WTC11 (cell line): ENCODE measurements around the gene CLDN7. TPM values are rescaled to one million over a fixed set of nuclear protein-coding genes. Genes with fewer than 3 reads are reported as not detected.

Experiments used
- ATAC-seq: fragments of 200-7000 bp; cut with Tn5 transposase; 2 replicates; pipeline ENCODE4 v1.10.0; 2021; ENCODE audit warnings: mild to moderate bottlenecking, moderate library complexity
- CTCF ChIA-PET: fragments of 300-600 bp; sonication (Branson Sonifier 250); formaldehyde crosslinking; loops from one replicate; lab custom pipeline; 2021; ENCODE audit warnings: antibody characterized with exemption; lab: Charles Lee
- POLR2A ChIA-PET: fragments of 350-600 bp; sonication (Branson Sonifier 250); formaldehyde crosslinking; loops from one replicate; lab custom pipeline; 2021; ENCODE audit warnings: antibody characterized with exemption; lab: Charles Lee
- DNase-seq: peaks from one replicate; pipeline ENCODE4 v3.0.0; 2021; ENCODE audit warnings: low spot score
- H3K27ac Mint-ChIP-seq: 2 replicates; pipeline ENCODE4 v1.8.0; 2021; ENCODE audit warnings: mixed read lengths
- H3K27me3 Mint-ChIP-seq: 2 replicates; pipeline ENCODE4 v1.8.0; 2021; ENCODE audit warnings: low read depth, mild to moderate bottlenecking, moderate library complexity, mixed read lengths
- H3K36me3 Mint-ChIP-seq: 2 replicates; pipeline ENCODE4 v1.8.0; 2021; ENCODE audit warnings: mixed read lengths
- H3K4me1 Mint-ChIP-seq: 2 replicates; pipeline ENCODE4 v1.8.0; 2022; ENCODE audit warnings: mixed read lengths
- H3K4me3 Mint-ChIP-seq: 2 replicates; pipeline ENCODE4 v1.8.0; 2021; ENCODE audit warnings: mild to moderate bottlenecking, moderate library complexity, mixed read lengths
- H3K9me3 Mint-ChIP-seq: 2 replicates; pipeline ENCODE4 v1.8.0; 2021; ENCODE audit warnings: mixed read lengths
- ARID4B ChIP-seq: sonication (generic); formaldehyde crosslinking; IDR thresholded peaks from 2 replicates; pipeline ENCODE4 v1.8.0; 2023; ENCODE audit warnings: missing genetic modification reagents, mild to moderate bottlenecking, borderline replicate concordance
- CREB1 ChIP-seq: sonication (generic); formaldehyde crosslinking; IDR thresholded peaks from 2 replicates; pipeline ENCODE4 v1.8.0; 2023; ENCODE audit warnings: mild to moderate bottlenecking, missing genetic modification reagents
- CREM ChIP-seq: sonication (generic); formaldehyde crosslinking; IDR thresholded peaks from 2 replicates; pipeline ENCODE4 v1.8.1; 2022; ENCODE audit warnings: mild to moderate bottlenecking, missing genetic modification reagents, moderate library complexity
- E2F4 ChIP-seq: sonication (generic); formaldehyde crosslinking; IDR thresholded peaks from 2 replicates; pipeline ENCODE4 v1.8.1; 2022; ENCODE audit warnings: low read depth, mild to moderate bottlenecking, moderate library complexity, missing genetic modification reagents, borderline replicate concordance
- E2F5 ChIP-seq: sonication (generic); formaldehyde crosslinking; IDR thresholded peaks from 2 replicates; pipeline ENCODE4 v1.8.1; 2022; ENCODE audit warnings: mild to moderate bottlenecking, moderate library complexity, missing genetic modification reagents
- ELF4 ChIP-seq: sonication (generic); formaldehyde crosslinking; IDR thresholded peaks from 2 replicates; pipeline ENCODE4 v1.8.1; 2022; ENCODE audit warnings: low read depth, mild to moderate bottlenecking, moderate library complexity, missing genetic modification reagents
- ETV6 ChIP-seq: sonication (generic); formaldehyde crosslinking; IDR thresholded peaks from 2 replicates; pipeline ENCODE4 v1.8.1; 2022; ENCODE audit warnings: mild to moderate bottlenecking, missing genetic modification reagents
- FOXP1 ChIP-seq: sonication (generic); formaldehyde crosslinking; IDR thresholded peaks from 2 replicates; pipeline ENCODE4 v1.8.0; 2022; ENCODE audit warnings: missing genetic modification reagents, mild to moderate bottlenecking, moderate library complexity, borderline replicate concordance
- FOXP4 ChIP-seq: sonication (generic); formaldehyde crosslinking; IDR thresholded peaks from 2 replicates; pipeline ENCODE4 v1.8.0; 2022; ENCODE audit warnings: mild to moderate bottlenecking, missing genetic modification reagents
- NR2C2 ChIP-seq: sonication (generic); formaldehyde crosslinking; IDR thresholded peaks from 2 replicates; pipeline ENCODE4 v1.8.0; 2022; ENCODE audit warnings: mild to moderate bottlenecking, missing genetic modification reagents
- PRDM15 ChIP-seq: sonication (generic); formaldehyde crosslinking; IDR thresholded peaks from 2 replicates; pipeline ENCODE4 v1.8.0; 2022; ENCODE audit warnings: missing genetic modification reagents
- SP1 ChIP-seq: sonication (generic); formaldehyde crosslinking; conservative IDR thresholded peaks from 2 replicates; pipeline ENCODE4 v1.8.1; 2022; ENCODE audit warnings: missing genetic modification reagents
- TCF7 ChIP-seq: sonication (generic); formaldehyde crosslinking; IDR thresholded peaks from 2 replicates; pipeline ENCODE4 v1.8.0; 2022; ENCODE audit warnings: mild to moderate bottlenecking, low read depth, missing genetic modification reagents, moderate library complexity
- USF1 ChIP-seq: sonication (generic); formaldehyde crosslinking; IDR thresholded peaks from 2 replicates; pipeline ENCODE4 v1.8.0; 2022; ENCODE audit warnings: mild to moderate bottlenecking, missing genetic modification reagents
- total RNA-seq: library from RNA; stranded (reverse); gene quantifications from 3 replicates; pipeline ENCODE4 v1.2.3, GENCODE V29; 2021

The CLDN7 gene
- total RNA-seq, 1 experiment from 2014 or later = 136 TPM

- TF ChIP-seq E2F4 (CRISPR knock-in tag) (no peak), CREM (CRISPR knock-in tag) (no peak)
Observed at GRCh38 chr17:7282752-7283321, 20.6 kb upstream of the CLDN7 start (continued).

GRCh38 chr17:7281953-7282751 lies 19.9 kb upstream of the CLDN7 start:
- DNase-seq (peak; percentile 41), ATAC-seq (peak; percentile 1; the same call in 1 of the 2 replicates)
- POLR2A ChIA-PET = interaction anchor here (0.7 to 1.7 kb wide), 7 partner anchors 12 to 266 kb away, joined by 3 to 8 read pairs (median 4); partner anchors contain the start of gene GABARAP
- Mint-ChIP-seq H3K27me3 (peaks cover 21% of the 10 kb centered on the region), H3K36me3 (no peaks in the 10 kb centered on the region), H3K9me3 (no peaks in the 10 kb centered on the region), H3K4me1 (peaks cover 20% of the 10 kb centered on the region), H3K4me3 (peak overlapping the region; percentile 82)
- CTCF ChIA-PET = interaction anchor here (0.6 to 7.0 kb wide), 21 partner anchors 9 to 307 kb away, joined by 3 to 119 read pairs (median 10); partner anchors contain the start of genes ACAP1, GABARAP, NEURL4 and SOX15
- 0 out of 2 replicates have a peak, but pooled peaks have one; percentile 25 for TF ChIP-seq FOXP4
- no peak for TF ChIP-seq CREM (CRISPR knock-in tag)
- 0 out of 2 replicates have a peak, but pooled peaks have one; percentile 21 for TF ChIP-seq FOXP1 (CRISPR knock-in tag)
- TF ChIP-seq, all 79 proteins: peak for 2
- no peak overlapping the region for H3K27ac Mint-ChIP-seq

GRCh38 chr17:7281074-7281952 lies 19.0 kb upstream of the CLDN7 start, which contains the start of gene SLC2A4:
Gene SLC2A4, plus strand, starts transcription at chr17:7281718. Its CDS starts 217 bp downstream, at chr17:7281935.
- POLR2A ChIA-PET = interaction anchor here (0.7 to 1.7 kb wide), 9 partner anchors 13 to 267 kb away, joined by 3 to 8 read pairs (median 4); partner anchors contain the start of gene GABARAP
- CTCF ChIA-PET = interaction anchor here (0.7 to 7.0 kb wide), 31 partner anchors 10 to 422 kb away, joined by 3 to 119 read pairs (median 7); partner anchors contain the start of genes ACADVL, ACAP1, DLG4 and GABARAP
- peak within 1 kb of the TSS; percentile 26 for H3K27ac Mint-ChIP-seq
- peak; percentile 98 for DNase-seq
- H3K4me3 Mint-ChIP-seq = peak within 1 kb of the TSS; percentile 82
- H3K4me1 Mint-ChIP-seq = peaks cover 20% of the 10 kb centered on the region
- ATAC-seq = peak; percentile 74
- H3K9me3 Mint-ChIP-seq = no peaks in the 10 kb centered on the region
- peaks cover 21% of the 10 kb centered on the region for H3K27me3 Mint-ChIP-seq
- no peaks in the 10 kb centered on the region for H3K36me3 Mint-ChIP-seq
- TF ChIP-seq USF1 (CRISPR knock-in tag) = peak; percentile 67; the same call in 1 of the 2 replicates
- 0 out of 2 replicates have a peak, but pooled peaks have one; percentile 7 for TF ChIP-seq ARID4B (CRISPR knock-in tag)
- peak; percentile 82 for TF ChIP-seq E2F5
- no peak for TF ChIP-seq NR2C2 (CRISPR knock-in tag)
- TF ChIP-seq ETV6 = peak; percentile 44; the same call in 1 of the 2 replicates
- TF ChIP-seq TCF7 (CRISPR knock-in tag) = no peak
- TF ChIP-seq PRDM15 (CRISPR knock-in tag) = 0 out of 2 replicates have a peak, but pooled peaks have one; percentile 35
- peak; percentile 76 for TF ChIP-seq SP1
- 0 out of 2 replicates have a peak, but pooled peaks have one; percentile 55 for TF ChIP-seq ELF4 (CRISPR knock-in tag)
- no peak for TF ChIP-seq CREB1
